DMS153 (cell line): ENCODE measurements around the gene CCNL1.
"Not testable (repeated sequence)": the region's sequence is repeated elsewhere in the genome, so short reads cannot be mapped to it uniquely, and the experiment has no call there.

Experiments
- DNase-seq: peaks from one replicate; lab custom pipeline; 2025; lab: John Stamatoyannopoulos, UW

The CCNL1 gene

GRCh38 chr3:157170861-157171260, 10.9 kb upstream of the CCNL1 start:
- no peak for DNase-seq

- no peak for DNase-seq
These were observed 7.6 kb upstream of the CCNL1 start for GRCh38 chr3:157167371-157168042.

DNA sequence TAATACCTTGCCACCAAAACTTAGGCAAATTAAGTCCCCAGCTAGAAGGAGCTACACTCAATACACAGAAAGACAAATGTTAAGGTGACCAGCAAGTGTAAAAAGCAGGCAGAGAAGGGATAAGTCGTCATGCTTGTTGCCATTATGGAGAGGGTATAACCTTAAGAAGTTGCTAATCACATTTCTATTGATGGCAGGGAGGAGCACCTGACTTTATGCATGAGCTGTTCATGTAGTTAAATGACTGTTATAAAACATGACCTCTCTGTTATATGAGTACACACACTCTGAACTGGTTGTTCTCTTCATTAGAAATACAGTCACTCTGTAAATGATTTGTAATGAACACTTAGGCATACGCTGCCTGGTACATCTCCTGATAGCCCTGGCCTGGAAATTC, 6.6 kb upstream of the CCNL1 start:
- DNase-seq = no peak

DNA sequence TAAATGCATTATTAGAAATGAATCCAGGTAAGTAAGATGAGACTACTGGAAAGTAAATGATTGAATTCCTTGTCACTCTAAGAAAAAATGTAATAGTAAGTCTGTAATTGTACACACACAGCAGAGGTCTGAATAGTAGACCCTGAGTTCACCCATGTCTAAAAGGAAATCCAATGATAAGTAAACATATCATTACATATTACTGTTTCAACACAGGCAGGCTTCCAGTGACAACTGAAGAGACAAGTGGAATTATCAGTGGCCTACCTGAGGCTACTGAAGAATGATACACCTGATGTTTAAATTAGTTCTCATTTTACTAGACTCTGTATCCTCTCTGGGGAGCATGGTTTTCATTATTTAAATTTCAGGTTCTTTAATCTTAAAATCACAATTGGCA, 6.2 kb upstream of the CCNL1 start:
- no peak for DNase-seq

GRCh38 chr3:157163217-157163953, 3.4 kb upstream of the CCNL1 start:
- DNase-seq = no peak

GRCh38 chr3:157162620-157163019, 2.7 kb upstream of the CCNL1 start:
- not testable (repeated sequence) for DNase-seq

- DNase-seq = peak; percentile 8
These were observed 894 bp upstream of the CCNL1 start for GRCh38 chr3:157160658-157161424.

- DNase-seq = peak; percentile 32
These were observed 748 bp downstream of the CCNL1 start for GRCh38 chr3:157159037-157159761.

- DNase-seq = no peak
These were observed 2.1 kb downstream of the CCNL1 start for GRCh38 chr3:157157836-157158235.

- DNase-seq = no peak
These were observed 2.9 kb downstream of the CCNL1 start for GRCh38 chr3:157156837-157157635.

- no peak for DNase-seq
These were observed 4.4 kb downstream of the CCNL1 start for GRCh38 chr3:157155591-157155990.

DNA sequence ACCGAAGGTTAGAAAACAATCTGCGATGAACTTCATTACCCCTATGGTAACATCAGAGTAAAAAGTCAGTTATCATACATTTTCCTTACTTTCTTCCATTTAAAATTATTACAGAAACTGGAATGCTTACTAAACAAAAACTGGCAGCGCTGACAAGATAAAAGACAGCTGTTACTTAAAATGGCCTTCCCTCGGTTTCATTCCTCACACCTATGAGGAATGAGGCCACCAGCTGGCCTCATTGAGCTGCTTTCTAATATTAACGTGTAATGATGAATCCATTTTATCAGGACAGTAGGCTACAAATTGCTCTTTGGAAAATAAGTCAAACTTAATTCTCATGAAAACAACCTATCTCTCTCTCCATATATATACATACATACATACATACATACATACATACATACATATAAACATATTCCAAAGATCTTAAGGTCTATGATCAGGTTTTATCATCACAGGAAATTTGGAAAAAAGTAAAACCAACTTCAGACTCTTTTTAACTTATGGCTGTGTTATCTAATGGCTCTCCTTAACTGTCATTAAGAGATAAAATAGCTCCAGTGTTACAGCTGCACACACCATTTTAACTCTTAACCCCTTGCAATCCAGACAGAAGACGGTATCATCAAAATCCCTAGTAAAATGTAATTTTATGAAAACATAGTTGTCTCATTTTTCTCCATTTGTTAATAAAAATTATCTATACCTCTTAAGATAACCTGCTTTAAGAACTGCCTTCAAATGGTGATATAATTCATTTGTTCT, 5.2 kb downstream of the CCNL1 start:
- DNase-seq = no peak

- no peak for DNase-seq
These were observed 7.0 kb downstream of the CCNL1 start for GRCh38 chr3:157152930-157153329.

GRCh38 chr3:157152438-157152837, 7.5 kb downstream of the CCNL1 start:
- no peak for DNase-seq

- DNase-seq = no peak
These were observed 8.3 kb downstream of the CCNL1 start for GRCh38 chr3:157151627-157152026.

GRCh38 chr3:157151151-157151550, 8.8 kb downstream of the CCNL1 start:
- no peak for DNase-seq

DNA sequence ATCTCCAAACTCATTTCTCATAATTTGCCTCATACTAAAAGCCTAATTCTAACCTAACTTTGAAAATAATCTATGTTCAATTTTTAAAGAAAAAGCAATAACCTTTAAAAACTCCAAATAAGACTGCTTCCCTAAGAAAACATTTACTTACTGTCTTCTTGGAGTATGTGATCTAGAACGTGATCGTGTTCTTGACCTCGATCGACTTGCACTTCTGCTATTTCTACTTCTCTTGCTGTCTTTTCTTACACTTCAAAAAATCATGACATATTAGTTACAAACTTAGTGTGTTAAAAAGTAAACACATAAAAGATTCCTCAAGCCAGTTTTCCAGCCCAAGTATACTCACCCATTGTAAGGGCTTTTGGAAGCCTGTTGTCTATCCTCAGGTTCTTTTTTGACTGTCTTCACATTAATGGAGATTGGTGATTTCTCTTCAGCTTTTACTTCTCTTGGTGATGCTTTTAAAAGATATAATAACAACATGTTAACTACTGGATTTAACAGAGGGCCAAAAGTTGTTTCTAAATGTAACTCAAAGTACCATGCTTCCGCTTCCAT, 10.7 kb downstream of the CCNL1 start:
- no peak for DNase-seq

GRCh38 chr3:157148196-157148889, 11.6 kb downstream of the CCNL1 start:
- DNase-seq = no peak

DNA sequence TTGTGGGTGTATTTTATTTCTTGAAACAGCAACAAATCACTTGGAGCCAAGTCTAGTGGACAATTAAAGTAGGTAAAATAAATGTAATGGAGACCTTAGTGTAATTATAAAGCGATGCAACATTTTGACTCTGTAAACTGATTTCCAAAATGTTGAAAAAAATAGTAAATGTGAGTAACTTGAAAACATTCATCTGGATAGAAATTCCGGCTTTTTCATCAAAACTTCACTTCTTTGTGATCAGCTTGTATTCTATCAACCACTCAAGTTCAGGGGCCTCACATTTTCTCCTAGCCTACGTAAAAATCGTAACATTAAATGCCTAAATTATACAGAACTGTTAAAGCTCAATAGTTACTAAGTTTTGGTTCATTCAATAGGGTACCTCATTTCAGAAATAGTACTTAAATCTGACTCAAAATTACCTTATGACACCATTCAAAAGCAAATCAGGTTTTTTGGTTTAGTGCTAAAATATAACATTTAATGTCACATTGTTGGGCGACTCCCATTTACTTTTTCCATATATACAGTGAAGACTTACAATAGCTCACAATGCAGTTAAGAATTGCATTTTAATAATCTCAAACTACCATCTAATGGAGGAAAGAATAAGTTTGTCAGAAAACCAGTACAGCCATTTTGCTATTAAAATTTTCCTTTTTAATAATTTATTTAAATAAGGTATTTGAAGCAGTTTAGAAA, 12.7 kb downstream of the CCNL1 start:
- no peak for DNase-seq
